Activated gamma-delta T cell (primary cell): Measurements from ENCODE around the gene TMEM244.
"Not testable (repeated sequence)": the region's sequence is repeated elsewhere in the genome, so short reads cannot be mapped to it uniquely, and the experiment has no call there.

ENCODE experiments used
- DNase-seq: peaks from one replicate; lab custom pipeline; 2025; lab: John Stamatoyannopoulos, UW
- total RNA-seq, 2 donors: gene quantifications; one replicate each; lab custom pipeline; 2026; lab: John Stamatoyannopoulos, UW

Gene TMEM244, protein sequence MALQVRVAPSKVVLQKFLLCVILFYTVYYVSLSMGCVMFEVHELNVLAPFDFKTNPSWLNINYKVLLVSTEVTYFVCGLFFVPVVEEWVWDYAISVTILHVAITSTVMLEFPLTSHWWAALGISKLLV
- 0.20 to 0.74 reads per million in 2 donors for total RNA-seq

DNA sequence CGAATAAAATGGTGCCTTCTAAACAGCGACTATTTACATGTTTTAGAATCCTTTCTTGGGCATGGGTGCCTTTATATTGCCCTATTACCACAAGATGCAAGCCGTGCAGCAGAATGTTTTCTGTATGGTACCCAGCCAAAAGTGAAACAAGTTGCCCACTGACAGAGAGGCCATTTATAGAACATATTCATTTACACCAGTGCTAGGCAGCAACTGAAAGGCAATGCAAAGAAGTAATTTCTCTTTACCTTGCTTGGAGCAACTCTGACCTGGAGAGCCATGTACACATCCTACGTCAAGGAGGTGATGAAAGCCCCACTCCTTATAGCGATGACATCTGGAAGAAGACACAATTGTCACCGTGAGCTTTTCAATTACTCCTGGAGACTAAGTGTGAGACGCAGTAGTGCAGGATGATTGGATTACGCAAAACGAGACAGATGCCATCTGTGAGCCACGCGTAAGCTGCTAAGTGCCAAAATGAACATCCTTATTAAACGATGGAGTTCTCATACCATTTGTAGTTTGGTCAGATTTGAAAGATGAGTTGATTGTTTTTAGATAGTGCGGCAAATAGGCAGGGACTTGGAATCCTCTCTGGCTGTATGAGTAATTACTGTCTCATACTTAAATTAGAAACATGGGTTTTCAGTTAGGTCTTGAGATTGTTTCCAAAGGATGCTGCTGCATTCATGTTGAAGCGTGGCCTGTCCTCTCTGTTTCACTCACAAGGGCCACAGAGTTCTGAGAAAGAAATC is at the start of gene TMEM244:
Gene TMEM244, minus strand, starts transcription at position 408 of the 758 bp plus-strand sequence. Its CDS starts 127 bp downstream, at position 281.
- no peak for DNase-seq

DNA sequence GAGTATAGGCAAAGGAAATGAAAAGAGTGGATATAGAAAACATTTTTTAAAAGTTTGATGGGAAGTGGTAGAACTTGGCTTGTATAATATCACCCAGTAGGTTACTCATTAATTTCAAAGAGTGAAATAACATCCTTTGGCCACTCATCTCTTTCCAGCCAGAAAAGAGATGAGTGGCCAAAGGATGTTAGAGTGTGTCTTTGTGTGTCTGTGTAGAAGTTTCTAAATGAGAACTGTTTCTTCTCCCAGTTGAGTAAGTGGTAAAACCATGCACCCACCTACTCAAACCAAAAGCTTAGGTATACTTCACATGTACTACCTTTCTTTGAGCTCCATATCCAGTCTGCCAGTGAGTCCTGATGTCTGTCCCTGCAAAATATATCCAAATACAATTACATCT is 47.7 kb upstream of the TMEM244 start:
- no peak for DNase-seq

DNA sequence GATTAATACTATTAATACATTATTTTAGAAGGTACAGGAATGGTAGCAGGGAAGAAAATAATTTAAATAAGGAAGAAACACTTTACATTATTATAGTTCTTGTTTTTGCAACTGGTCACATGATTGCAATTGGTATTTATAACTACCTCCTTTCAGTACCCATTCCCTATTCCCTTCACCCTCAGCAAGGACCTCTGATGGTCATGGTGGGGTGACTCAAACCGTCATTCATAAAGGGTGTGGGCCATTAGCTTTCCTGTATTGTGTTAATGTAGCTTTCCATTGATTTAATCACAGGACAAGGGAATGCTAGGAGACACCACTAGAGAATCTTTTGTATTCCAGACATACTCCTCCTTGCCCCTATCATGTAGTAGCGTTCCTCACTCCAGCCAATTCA is 47.2 kb upstream of the TMEM244 start:
- no peak for DNase-seq

DNA sequence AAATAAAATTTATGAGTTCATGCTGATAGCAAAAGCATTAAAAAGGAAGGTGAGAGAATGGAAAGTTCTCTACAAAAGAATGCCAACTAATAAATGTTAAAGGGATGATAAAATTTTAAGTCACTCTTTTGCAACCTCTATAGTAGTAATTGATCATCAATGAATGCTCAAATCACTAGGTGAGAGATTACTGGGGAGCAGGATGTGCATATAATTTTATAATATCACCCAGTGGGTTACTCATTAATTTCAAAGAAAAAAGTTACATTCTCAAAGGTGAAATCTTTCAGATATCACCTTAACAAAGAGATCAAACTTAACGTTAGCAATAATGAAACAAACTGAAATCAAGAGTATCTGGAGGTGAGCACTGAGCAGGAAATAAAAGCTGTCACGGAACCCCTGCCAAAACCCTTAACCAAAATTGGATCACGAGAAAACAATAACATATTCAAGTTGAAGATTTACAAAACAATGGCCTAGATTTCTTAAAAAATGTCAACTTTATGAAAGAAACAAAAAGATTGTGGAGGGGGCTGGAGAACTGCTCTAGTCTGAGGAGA is 45.5 kb upstream of the TMEM244 start:
- no peak for DNase-seq

DNA sequence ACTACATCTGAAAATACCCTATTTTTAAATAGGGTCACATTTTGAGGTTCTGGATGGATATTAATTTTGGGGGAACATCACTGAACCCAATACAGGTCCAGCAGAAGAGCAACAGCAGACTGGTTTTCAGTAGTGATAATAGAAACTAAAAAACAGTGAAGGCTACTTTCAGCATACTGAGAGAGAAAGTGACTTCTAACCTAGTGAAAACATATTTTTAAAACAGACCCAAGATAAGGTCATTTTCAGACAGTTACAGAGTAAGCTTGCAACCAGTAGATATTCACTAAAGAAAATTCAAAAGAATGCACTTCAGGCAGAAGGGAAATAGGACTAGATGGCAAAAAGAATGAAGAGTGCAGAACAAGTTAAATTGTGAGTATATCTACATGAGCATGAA is 42.0 kb upstream of the TMEM244 start:
- DNase-seq: no peak

DNA sequence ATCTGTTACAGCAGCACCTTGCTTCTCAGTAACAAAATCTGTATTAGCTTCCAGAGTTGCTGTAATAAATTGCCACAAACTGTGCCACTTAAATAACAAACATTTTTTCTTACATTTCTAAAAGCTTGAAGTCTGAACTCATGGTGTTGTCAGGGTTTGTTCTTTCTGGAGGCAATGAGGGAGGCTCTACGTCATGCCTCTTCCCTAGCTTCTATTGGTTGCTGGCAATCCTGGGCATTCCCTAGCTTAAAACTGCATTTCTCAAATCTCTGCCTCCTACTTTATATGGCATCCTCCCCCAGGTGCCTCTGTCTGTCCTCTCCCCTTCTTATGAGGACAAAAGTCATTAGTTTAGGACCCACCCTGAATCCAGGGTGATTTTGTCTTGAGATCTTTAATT is 41.6 kb upstream of the TMEM244 start:
- DNase-seq: no peak

DNA sequence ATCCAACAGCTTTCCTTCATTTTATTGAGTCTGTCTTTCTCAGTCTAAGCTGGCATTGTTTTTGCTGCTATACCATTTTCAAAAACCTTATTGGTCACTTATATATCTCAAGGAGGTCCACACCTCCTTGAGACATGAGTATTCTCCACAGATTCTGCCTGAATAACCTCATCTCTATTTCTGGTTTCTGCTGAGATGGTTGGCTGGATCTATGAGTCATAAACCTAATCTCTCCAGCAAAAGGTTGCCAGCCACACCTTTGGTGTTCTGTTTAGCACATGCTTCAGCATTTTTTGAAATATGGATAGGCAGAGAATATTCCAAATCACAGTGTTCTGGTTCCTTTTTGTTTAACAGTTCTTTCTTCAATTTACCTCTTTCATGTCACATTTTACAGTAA is 40.8 kb upstream of the TMEM244 start:
- no peak for DNase-seq

DNA sequence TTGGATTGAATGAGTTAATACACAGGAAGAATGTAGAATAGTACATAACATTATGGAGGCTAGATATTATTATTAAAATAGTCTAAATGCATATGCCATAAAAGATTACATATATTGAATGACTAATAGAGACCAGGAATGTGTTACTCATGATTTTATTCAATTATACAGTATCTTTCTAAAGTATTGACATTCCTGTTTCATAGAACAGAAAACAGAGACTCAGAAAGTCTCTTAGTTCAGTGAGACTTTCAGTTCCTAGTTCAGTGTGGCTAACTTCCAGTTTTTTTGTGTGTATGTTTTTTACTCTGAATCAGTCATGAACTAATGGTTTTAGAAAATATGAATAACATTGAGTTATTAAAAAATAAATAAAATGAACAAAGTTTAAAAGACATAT is 34.6 kb upstream of the TMEM244 start:
- no peak for DNase-seq

DNA sequence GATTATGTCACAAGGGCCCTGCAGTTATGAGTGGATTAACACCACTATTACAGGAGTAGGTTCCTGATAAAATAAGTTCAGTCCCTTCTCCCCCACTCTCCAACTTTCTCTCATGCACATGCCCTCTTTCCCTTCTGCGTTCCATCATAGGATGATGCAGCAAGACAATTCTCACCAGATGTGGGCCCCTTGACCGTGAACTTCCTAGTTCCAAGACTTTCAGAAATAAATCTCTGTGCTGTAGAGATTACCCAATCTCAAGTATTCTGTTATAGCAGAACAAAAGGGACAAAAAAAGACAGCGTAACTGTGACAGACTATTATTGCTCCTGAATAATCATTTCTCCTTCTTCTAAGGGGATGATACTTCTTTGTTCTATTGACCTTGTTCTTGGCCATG is 33.8 kb upstream of the TMEM244 start:
- no peak for DNase-seq

DNA sequence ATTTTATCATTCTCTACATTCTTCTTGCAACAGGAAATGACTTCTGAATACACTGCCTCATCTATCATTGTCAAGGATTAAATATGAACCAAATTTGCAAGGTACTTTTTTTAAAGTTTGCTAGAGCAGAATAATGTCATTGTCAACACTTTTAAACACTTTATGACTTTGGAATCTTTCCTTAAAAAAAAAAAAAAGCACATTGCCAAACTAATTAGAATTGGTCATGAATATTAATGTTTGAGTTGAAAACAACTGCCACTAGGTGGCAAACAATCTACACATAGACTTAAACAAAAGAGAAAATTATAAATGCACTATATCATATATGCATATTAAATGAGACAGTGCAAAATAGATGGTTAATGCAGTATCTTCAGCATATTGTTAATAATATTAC is 32.5 kb upstream of the TMEM244 start:
- no peak for DNase-seq

DNA sequence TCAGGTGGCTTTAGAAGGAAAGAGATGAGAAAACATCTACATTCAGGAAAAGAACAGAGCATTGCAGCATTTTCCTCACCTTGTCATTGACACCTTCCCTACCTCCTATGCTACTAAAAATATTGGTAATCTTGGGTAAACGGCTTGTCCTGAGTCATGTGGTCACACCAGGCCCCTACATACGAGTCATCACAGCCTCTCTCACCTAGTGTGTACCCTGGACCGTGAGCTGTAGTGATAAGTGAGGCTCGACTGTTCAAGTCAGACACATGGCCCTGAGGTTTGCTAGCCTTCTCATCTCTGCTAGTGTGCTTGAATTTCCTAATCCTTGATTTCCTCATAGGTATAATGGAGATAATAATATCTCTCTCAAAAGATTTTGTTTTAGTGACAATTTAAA is 29.6 kb upstream of the TMEM244 start:
- DNase-seq: no peak

DNA sequence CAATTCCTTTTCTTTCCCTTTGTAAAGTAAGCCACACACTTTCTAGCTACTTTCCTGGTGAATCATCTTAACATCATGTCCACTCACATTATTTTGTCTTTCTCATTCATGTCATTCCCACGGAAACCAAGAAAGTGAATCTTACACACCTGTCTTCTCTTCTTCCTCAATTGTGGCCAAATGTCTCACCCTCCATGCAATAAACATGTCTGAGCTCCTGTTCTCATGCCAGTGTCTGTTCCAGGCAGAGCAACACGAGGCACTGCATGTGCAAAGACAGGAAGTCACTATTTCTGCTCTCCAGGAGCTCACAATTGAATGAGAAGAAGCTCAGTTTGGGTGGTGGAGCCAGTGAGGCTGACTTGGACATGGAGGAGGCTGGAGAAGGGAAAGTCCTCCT is 29.0 kb upstream of the TMEM244 start:
- no peak for DNase-seq

DNA sequence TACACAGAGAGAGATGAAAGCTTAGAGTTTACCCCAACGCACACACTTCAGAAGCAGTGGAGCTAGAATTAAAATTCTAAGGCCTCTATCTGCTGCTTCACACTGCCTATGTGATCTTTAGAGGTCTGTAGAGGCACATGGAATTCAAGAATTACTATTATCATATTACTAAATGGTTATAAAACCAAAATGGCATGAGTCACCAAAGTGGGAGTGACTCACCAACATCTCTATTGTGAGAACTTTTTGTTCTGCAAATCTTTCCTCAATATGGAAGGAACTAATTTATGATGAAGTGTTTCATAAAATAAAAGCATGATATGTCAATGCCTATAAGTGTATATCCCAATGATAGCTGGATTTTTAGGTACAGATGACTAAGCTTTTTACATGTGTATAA is 28.5 kb upstream of the TMEM244 start:
- DNase-seq: no peak

DNA sequence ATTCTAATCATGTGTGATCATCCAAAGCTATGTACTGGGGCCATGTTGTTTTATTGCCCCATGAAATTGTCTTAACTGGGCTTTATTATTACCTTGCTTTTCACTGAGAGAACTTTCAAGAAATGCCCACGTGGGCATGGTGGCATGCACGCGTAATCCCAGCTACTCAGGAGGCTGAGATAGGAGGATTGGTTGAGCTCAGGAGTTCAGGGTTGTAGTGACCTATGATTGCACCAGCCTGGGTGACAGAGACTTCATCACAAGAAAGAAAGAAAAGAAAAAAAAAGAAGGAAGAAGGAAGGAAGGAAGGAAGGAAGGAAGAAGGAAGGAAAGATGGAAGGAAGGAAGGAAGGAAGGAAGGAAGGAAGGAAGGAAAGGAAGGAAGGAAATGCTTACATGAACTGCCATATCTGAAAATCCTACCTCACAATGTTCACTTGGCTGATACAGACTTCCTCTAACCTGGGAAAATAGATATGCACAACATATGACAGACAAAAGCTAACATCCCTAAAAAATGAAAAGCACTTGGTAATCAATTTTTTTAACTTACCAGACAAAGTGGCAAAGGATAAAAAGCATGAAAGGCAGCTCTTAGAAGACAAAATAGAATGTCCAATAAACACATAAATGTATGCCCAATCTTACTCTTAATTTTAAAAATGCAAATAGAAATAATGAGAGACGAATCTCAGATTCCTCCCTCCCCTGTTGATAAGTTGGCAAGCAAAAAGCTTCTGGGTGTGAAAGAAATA is 25.5 kb upstream of the TMEM244 start:
- DNase-seq: no peak

DNA sequence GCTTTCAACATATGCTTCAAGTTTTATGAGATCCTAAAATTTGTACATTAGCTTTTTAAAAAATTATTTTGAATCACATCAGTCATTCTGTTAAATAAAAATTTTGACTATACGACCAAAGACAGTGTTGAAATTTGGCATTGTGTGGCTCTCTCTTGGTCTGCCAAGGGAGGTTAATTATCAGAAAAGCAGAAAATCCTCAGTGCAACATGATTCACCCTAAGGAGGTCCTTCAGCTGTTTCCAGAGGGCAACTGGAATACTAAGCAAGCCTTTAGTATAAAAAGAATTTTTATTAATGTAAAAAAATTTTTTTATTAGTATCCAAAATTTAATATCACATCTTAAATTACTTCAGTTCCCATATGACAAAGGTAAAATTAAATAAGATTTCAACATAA is 23.1 kb upstream of the TMEM244 start:
- no peak for DNase-seq

DNA sequence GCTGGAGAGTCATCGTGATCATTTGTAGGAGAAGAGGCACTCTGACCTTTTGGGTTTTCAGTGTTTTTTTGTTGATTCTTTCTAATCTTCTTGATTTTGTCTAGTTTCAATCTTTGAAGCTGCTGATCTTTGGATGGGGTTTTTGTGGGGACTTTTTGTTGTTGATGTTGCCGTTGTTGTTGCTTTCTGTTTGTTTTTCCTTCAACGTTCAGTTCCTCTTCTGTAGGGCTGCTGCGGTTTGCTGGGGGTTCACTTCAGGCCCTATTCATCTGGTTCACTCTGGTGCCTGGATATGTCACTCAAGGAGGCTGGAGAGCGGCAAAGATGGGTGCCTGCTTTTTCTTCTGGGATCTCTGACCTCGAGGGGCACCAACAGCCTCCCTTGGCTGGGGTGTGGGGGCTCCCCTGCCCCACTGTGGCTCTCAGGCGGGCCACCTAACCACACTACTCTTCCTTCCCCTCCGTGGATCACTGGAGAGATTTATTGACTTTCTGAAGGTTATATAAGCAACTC is 21.5 kb upstream of the TMEM244 start:
- no peak for DNase-seq

DNA sequence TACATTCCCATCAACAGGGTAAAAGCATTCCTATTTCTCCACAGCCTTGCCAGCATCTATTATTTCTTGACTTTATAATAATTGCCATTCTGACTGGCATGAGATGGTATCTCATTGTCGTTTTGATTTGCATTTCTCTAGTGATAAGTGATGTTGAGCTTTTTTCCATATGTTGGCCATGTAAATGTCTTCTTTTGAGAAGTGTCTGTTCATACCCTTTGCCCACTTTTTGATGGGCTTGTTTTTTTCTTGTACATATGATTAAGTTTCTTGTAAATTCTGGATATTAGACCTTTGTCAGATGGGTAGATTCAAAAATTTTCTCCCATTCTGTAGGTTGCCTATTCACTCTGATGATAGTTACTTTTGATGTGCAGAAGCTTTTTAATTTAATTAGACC is 16.8 kb upstream of the TMEM244 start:
- not testable (repeated sequence) for DNase-seq

DNA sequence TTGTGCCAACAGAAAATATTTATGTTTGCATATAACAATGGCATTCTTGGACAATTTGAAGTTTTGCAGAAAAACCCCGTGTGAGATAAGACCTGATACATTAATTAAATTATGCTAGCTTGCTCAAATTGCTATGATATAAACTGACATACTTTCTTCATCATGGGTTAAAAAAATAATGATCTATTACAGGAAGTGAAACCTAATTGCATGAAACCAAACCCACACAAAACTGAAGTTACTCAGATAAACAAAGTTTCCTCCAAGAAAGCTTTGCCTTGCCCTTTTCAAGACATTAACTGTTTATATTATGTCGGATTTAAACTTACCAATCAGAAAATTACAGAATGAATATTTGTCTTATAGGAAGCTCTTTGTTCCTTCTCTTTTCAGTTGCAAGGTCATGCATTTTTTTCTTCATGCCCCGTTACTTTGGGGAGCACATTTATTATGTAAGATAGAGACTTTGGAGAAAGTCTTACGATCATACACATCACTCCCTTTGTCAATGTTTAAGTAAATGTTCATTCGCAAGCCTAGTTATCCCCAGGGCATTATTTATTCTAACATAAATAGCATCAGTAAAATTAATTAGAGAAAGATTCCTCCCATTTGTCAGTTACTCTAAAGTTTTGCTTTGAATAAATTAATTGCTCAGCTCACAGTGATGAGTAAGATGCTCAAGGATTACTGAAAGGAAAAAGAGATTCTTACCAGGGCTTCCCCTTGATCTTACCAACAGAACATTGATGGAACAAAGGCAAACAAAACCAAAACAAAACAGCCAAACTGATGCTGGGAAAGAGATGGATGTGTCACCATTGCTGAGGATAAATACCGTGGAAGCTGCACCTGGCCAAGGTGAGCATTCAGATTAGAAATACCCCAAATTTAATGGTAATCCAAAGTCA is 14.8 kb upstream of the TMEM244 start:
- DNase-seq: no peak

DNA sequence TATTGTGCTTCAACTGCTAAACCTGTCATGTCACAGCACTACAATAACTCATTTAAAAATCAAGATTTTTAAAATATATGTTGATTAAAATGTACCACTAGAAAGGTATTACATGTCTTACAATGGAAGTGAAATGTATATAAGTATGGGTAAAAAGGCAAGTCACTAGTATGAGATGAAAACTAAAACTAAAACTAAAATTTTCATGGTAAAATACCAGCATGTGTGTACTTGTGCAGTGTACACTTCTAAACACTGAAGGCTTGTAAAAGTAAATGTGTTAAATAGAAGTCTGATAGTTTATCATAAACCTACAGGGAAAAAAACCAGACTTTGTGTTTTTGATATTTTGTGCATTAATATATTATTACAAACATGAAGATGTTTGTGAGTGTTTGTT is 13.7 kb upstream of the TMEM244 start:
- DNase-seq: no peak

DNA sequence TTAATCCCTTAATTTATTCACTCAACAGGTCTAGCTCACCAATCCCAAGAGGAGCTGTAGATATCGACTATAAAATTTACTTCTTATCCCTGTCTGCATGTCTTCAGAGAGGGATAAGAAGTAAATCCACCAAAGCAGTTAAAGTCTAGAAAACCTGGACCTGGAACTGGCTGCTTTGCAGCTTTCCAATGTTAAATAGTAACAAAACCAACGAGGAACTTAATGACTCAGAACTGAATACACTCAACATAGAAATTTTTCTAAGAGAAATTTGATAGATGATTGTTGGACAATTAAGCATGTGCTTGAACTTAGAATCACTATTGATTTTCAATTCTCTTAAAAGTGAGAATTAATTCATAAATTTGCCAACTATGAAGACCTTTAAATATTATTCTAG is 11.5 kb upstream of the TMEM244 start:
- no peak for DNase-seq

DNA sequence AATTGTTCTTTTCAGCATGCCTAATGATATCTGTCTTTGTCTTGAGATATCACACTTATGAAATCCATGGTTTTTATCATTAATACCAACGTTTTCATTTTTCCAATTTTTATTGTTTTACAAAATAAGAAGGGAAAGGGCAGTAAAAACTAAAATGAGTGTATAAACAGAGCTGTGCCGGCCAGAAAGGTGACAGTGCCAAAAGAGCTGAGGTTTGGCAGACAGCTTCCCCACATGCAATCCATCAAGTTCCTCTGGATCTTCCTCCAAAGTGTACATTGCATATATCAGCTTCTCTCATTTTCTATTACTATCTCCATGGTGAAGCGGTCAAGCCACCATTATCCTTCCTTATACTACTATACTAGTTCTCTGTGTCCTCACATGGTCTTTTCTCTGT is 10.1 kb upstream of the TMEM244 start:
- DNase-seq: no peak

DNA sequence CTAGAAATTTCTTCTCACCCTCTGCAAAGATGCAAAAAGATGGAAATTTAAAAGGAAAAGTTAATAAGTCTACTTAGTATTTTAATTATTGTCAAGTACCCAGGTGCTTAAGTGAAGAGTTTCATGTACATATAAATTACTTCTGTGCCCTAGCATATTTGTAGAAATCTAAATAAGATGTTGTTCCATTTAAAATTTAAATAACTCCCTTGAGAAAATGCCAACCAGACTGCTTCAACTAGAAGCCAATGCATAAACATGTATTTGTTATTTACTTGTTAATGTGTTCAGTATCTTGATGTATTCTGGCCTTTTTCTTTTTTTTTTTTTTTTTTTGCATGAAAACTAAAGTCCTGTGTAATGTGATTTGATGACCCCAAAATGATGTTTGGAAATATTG is 6.3 kb upstream of the TMEM244 start:
- DNase-seq: no peak
